PC-9 (cell line): Measurements from ENCODE around the gene RUNX1. TPM values are rescaled to one million over a fixed set of nuclear protein-coding genes. Genes with fewer than 3 reads are reported as not detected.

ENCODE experiments used
- BruUV-seq: library from RNA; stranded (reverse); fragments of 400-500 nt; replicated peaks from 2 replicates; lab custom pipeline; 2021; lab: Mats Ljungman, UMichigan
- CTCF ChIA-PET: fragments of 300-600 bp; sonication (Branson Sonifier 250); formaldehyde crosslinking; loops from one replicate; lab custom pipeline; 2022; ENCODE audit warnings: antibody characterized with exemption; lab: Charles Lee
- POLR2A ChIA-PET: fragments of 300-600 bp; sonication (Branson Sonifier 250); formaldehyde crosslinking; loops from one replicate; lab custom pipeline; 2022; ENCODE audit warnings: antibody characterized with exemption; ENCODE audit not compliant: unreplicated experiment; lab: Charles Lee
- DNase-seq, 2 experiments: peaks; one replicate each; pipeline versions ENCODE4 v3.0.0 to v3.0.0-alpha.2; 2015 to 2022; ENCODE audit warnings: mixed read lengths in 1 of 2
- H2AFZ ChIP-seq: fragments of 200-600 bp; sonication (generic); 2 replicates; pipeline ENCODE4 v1.8.1; 2017; ENCODE audit warnings: antibody characterized with exemption
- H3F3A ChIP-seq: fragments of 200-600 bp; sonication (generic); 2 replicates; pipeline ENCODE4 v1.8.1; 2017; ENCODE audit warnings: antibody characterized with exemption, mild to moderate bottlenecking, low read depth; ENCODE audit not compliant: insufficient read depth
- H3K27ac ChIP-seq: fragments of 200-600 bp; sonication (generic); 2 replicates; pipeline ENCODE4 v1.6.1; 2016; ENCODE audit warnings: mixed run types
- H3K27me3 ChIP-seq: fragments of 200-600 bp; sonication (generic); 2 replicates; pipeline ENCODE4 v1.6.1; 2016; ENCODE audit warnings: low read depth, mixed run types; ENCODE audit not compliant: insufficient read depth
- H3K36me3 ChIP-seq: fragments of 200-600 bp; sonication (generic); 2 replicates; pipeline ENCODE4 v1.6.1; 2016; ENCODE audit warnings: low read depth, mixed run types
- H3K4me1 ChIP-seq: fragments of 200-600 bp; sonication (generic); replicated peaks from 2 replicates; pipeline ENCODE4 v1.6.1; 2016; ENCODE audit warnings: mixed run types; ENCODE audit not compliant: insufficient read depth
- H3K4me2 ChIP-seq: fragments of 200-600 bp; sonication (generic); 2 replicates; pipeline ENCODE4 v1.6.1; 2017; ENCODE audit warnings: mixed run types
- H3K4me3 ChIP-seq: fragments of 200-600 bp; sonication (generic); 2 replicates; pipeline ENCODE4 v1.6.1; 2016; ENCODE audit warnings: mixed run types
- H3K79me2 ChIP-seq: fragments of 200-600 bp; sonication (generic); 2 replicates; pipeline ENCODE4 v1.6.1; 2017; ENCODE audit warnings: low read depth, mixed run types
- H3K9me2 ChIP-seq: fragments of 200-600 bp; sonication (generic); 2 replicates; pipeline ENCODE4 v1.8.1; 2017; ENCODE audit warnings: mild to moderate bottlenecking; ENCODE audit not compliant: insufficient read depth
- H3K9me3 ChIP-seq: fragments of 200-600 bp; sonication (generic); 2 replicates; pipeline ENCODE4 v1.8.1; 2016; ENCODE audit warnings: low read depth; ENCODE audit not compliant: insufficient read depth
- H4K20me1 ChIP-seq: fragments of 200-600 bp; sonication (generic); 2 replicates; pipeline ENCODE4 v1.8.1; 2017; ENCODE audit not compliant: insufficient read depth
- EZH2 ChIP-seq: fragments of 200-600 bp; sonication (generic); IDR thresholded peaks from 2 replicates; pipeline ENCODE4 v1.8.0; 2017; ENCODE audit warnings: antibody characterized with exemption, low read depth
- intact Hi-C: fragments of 100-400 bp; cut with micrococcal nuclease; formaldehyde crosslinking; loops from one replicate; pipeline ENCODE4 v1.10.0; 2022; ENCODE audit not compliant: unreplicated experiment
- total RNA-seq: library from RNA; stranded (reverse); gene quantifications from 2 replicates; pipeline ENCODE4 v1.2.3, GENCODE V29; 2021
- TF ChIP-seq, protein P1 (sequence below): fragments of 200-600 bp; sonication (generic); conservative IDR thresholded peaks from 2 replicates; pipeline ENCODE4 v1.6.1; 2017; ENCODE audit warnings: mixed run types, antibody characterized with exemption, mild to moderate bottlenecking, moderate library complexity

RUNX1 gene
- total RNA-seq, 1 experiment from 2014 or later, result 58.5 TPM

DNA sequence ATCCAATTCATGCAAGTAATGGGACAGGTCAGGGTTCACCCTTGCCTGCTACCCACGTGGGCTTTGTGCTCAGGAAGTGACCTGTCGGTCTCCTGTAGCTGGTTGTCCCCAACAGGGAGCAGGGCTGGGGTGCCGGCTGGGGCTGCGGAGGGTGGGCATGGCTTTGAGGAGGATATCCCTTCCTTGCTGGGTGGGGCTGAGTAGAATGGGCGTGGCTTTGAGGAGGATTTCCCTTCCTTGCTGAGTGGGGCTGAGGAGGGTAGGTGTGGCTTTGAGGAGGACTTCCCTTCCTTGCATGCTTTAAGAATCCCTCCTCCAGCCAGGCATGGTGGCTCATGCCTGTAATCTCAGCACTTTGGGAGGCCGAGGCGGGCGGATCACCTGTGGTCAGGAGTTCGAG lies 229.1 kb downstream of the RUNX1 start:
- TF ChIP-seq EZH2, result no peak
- TF ChIP-seq, protein P1, sequence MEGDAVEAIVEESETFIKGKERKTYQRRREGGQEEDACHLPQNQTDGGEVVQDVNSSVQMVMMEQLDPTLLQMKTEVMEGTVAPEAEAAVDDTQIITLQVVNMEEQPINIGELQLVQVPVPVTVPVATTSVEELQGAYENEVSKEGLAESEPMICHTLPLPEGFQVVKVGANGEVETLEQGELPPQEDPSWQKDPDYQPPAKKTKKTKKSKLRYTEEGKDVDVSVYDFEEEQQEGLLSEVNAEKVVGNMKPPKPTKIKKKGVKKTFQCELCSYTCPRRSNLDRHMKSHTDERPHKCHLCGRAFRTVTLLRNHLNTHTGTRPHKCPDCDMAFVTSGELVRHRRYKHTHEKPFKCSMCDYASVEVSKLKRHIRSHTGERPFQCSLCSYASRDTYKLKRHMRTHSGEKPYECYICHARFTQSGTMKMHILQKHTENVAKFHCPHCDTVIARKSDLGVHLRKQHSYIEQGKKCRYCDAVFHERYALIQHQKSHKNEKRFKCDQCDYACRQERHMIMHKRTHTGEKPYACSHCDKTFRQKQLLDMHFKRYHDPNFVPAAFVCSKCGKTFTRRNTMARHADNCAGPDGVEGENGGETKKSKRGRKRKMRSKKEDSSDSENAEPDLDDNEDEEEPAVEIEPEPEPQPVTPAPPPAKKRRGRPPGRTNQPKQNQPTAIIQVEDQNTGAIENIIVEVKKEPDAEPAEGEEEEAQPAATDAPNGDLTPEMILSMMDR, result no peak
- CTCF ChIA-PET, result no interaction called here
- H3K4me1 ChIP-seq, result peaks cover 6% of the 10 kb centered on the region
- H3K27me3 ChIP-seq, result no peaks in the 10 kb centered on the region
- no TSS peak for BruUV-seq
- no peak overlapping the region for H3K4me3 ChIP-seq
- H3F3A ChIP-seq, result no peaks in the 10 kb centered on the region; the same call in 1 of the 2 replicates
- no peak overlapping the region for H2AFZ ChIP-seq
- POLR2A ChIA-PET, result interaction anchor here (0.6 kb wide), 1 partner anchor 11 kb away, joined by 10 read pairs; no protein-coding TSS in a partner anchor
- H3K79me2 ChIP-seq, result peaks cover 9% of the 10 kb centered on the region; the same call in 1 of the 2 replicates
- H3K9me3 ChIP-seq, result no peaks in the 10 kb centered on the region
- H3K9me2 ChIP-seq, result no peaks in the 10 kb centered on the region
- no peak overlapping the region for H3K27ac ChIP-seq
- peaks cover 19% of the 10 kb centered on the region for H3K36me3 ChIP-seq
- no peak for DNase-seq
- intact Hi-C loops, result no loop called here
- no peak overlapping the region for H3K4me2 ChIP-seq
- no peaks in the 10 kb centered on the region for H4K20me1 ChIP-seq

DNA sequence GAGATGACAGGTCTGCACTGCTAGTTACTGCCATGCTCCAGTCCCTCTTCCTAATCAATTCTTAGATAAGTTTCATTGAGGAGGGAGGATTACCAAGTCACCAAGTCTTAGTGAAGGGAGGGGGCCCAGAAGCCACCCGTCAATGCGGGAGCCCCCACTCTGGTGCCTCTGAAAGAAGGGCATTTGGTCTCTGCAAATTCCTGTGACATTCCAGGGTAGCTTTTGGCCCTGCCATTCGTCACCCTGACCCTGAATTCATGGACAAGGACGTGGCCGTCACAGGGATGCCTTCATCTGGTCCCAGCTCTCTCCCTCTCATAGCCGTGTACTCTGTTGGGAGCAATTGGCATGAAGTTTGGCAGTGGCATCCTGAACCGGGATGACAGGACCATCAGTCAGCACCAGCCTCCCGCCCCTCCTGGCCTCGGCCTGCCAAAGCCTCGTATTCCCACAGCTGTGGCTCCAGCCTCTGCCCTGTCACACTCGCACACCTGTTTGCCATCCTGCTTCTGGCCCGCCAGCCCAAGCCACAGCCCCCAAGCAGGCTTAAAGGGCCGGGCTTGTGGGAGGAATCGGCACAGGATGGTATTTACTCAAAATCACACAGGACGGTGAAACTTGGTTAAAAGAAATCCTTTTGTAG lies 229.6 kb downstream of the RUNX1 start:
- POLR2A ChIA-PET, result interaction anchor here (0.6 kb wide), 1 partner anchor 11 kb away, joined by 10 read pairs; no protein-coding TSS in a partner anchor
- peaks cover 25% of the 10 kb centered on the region for H3K36me3 ChIP-seq
- CTCF ChIA-PET, result no interaction called here
- H3K4me2 ChIP-seq, result no peak overlapping the region
- peaks cover 12% of the 10 kb centered on the region; the same call in 1 of the 2 replicates for H3K79me2 ChIP-seq
- TF ChIP-seq, protein P1, result no peak
- TF ChIP-seq EZH2, result no peak
- H2AFZ ChIP-seq, result no peak overlapping the region
- no TSS peak for BruUV-seq
- intact Hi-C loops, result no loop called here
- no peak overlapping the region for H3K4me3 ChIP-seq
- H3K4me1 ChIP-seq, result peaks cover 11% of the 10 kb centered on the region
- H3K27ac ChIP-seq, result no peak overlapping the region
- no peaks in the 10 kb centered on the region for H3K9me2 ChIP-seq
- DNase-seq, result no peak
- H3K9me3 ChIP-seq, result no peaks in the 10 kb centered on the region
- H3K27me3 ChIP-seq, result no peaks in the 10 kb centered on the region
- no peaks in the 10 kb centered on the region for H4K20me1 ChIP-seq
- H3F3A ChIP-seq, result peaks cover 5% of the 10 kb centered on the region; the same call in 1 of the 2 replicates

DNA sequence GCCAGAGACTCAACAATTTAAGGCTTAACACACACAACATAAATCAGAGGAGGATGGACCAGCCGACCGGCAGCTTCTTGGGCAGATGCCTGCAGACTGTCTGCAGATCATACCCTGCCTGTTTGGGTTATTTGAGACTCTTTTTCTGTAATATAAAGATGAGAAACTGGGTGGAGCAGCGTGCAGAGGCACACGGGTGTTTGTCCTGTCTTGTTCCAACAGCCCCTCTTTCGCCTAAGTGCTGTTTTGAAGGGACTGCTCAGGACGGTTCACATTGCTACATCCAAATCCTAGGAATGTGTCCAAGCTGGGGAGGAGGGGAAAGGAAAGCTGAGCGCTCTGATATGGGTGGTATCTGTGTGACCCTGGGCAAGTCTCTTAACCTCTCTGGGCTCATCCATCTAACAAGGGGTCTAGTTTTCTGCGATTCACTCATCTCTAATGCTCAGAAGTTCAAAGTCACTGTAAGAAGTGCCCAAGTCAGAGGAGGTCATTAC lies 230.4 kb downstream of the RUNX1 start:
- intact Hi-C loops, result no loop called here

More for the DNA sequence above, 230.4 kb downstream of the RUNX1 start:
- POLR2A ChIA-PET, result no interaction called here
- no TSS peak for BruUV-seq
- Histone ChIP-seq H3F3A (peaks cover 13% of the 10 kb centered on the region; the same call in 1 of the 2 replicates), H3K9me3 (no peaks in the 10 kb centered on the region), H3K4me1 (peaks cover 19% of the 10 kb centered on the region), H3K79me2 (peaks cover 12% of the 10 kb centered on the region; the same call in 1 of the 2 replicates), H3K4me2 (no peak overlapping the region), H2AFZ (no peak overlapping the region), H3K9me2 (no peaks in the 10 kb centered on the region), H4K20me1 (no peaks in the 10 kb centered on the region), H3K27me3 (no peaks in the 10 kb centered on the region), H3K27ac (no peak overlapping the region), H3K4me3 (no peak overlapping the region), H3K36me3 (peaks cover 23% of the 10 kb centered on the region)
- DNase-seq, result no peak
- CTCF ChIA-PET, result no interaction called here
- TF ChIP-seq, protein P1, result no peak
